SK-N-SH (cell line): ENCODE results near the gene CEP250. TPM values are rescaled to one million over a fixed set of nuclear protein-coding genes. Genes with fewer than 3 reads are reported as not detected.

Experiments used
- CTCF ChIA-PET: fragments of 300-600, 350-600 bp; formaldehyde crosslinking; extraction: SDS; loops from one replicate; lab custom pipeline; 2021; lab: Yijun Ruan, JAX
- POLR2A ChIA-PET: fragments of 350-600 bp; sonication (Branson Sonifier 250); formaldehyde crosslinking; extraction: SDS; loops from one replicate; lab custom pipeline; 2020; ENCODE audit warnings: antibody characterized with exemption, inconsistent platforms; lab: Yijun Ruan, JAX
- DNase-seq: peaks from one replicate; pipeline ENCODE4 v3.0.0; 2012
- H2AFZ ChIP-seq: fragments of 200-600 bp; sonication (generic); 2 replicates; pipeline ENCODE4 v1.8.1; 2016; ENCODE audit warnings: antibody characterized with exemption, mild to moderate bottlenecking, low read depth
- H3F3A ChIP-seq: fragments of 200-600 bp; sonication (generic); replicated peaks from 2 replicates; pipeline ENCODE3; 2016; ENCODE audit warnings: antibody characterized with exemption, mild to moderate bottlenecking; ENCODE audit not compliant: insufficient read depth
- H3K27ac ChIP-seq, 2 experiments: fragments of 200-500 bp in 1 of 2; fragments of 200-600 bp in 1 of 2; sonication (Bioruptor generic) in 1 of 2; sonication (generic), shearing (Covaris generic) in 1 of 2; 2 replicates each; pipeline versions ENCODE4 v1.5.1 to v1.6.1; 2014 to 2016; ENCODE audit warnings: low read depth in 2 of 2, inconsistent platforms in 1 of 2, low read length in 1 of 2, mild to moderate bottlenecking in 1 of 2, mixed read lengths in 1 of 2
- H3K27me3 ChIP-seq: fragments of 200-600 bp; sonication (generic), shearing (Covaris generic); 2 replicates; pipeline ENCODE4 v1.6.1; 2016; ENCODE audit warnings: mixed run types; ENCODE audit not compliant: insufficient read depth
- H3K36me3 ChIP-seq, 2 experiments: fragments of 200-500 bp in 1 of 2; fragments of 200-600 bp in 1 of 2; sonication (Bioruptor generic) in 1 of 2; sonication (generic) in 1 of 2; replicated peaks in 1 of 2; 2 replicates each; pipeline versions ENCODE3 to v1.5.1; 2014 to 2016; ENCODE audit warnings: low read length in 1 of 2, mild to moderate bottlenecking in 1 of 2; ENCODE audit not compliant: insufficient read depth in 2 of 2, control insufficient read depth in 1 of 2
- H3K4me1 ChIP-seq, 2 experiments: fragments of 200-500 bp in 1 of 2; fragments of 200-600 bp in 1 of 2; sonication (Bioruptor generic) in 1 of 2; sonication (generic), shearing (Covaris generic) in 1 of 2; 2 replicates each; pipeline versions ENCODE4 v1.5.1 to v1.6.1; 2014 to 2016; ENCODE audit warnings: low read depth in 1 of 2, low read length in 1 of 2, mixed run types in 1 of 2; ENCODE audit not compliant: insufficient read depth in 2 of 2, control insufficient read depth in 1 of 2
- H3K4me2 ChIP-seq: fragments of 200-600 bp; sonication (generic), shearing (Covaris generic); 2 replicates; pipeline ENCODE4 v1.6.1; 2017; ENCODE audit warnings: mixed run types
- H3K4me3 ChIP-seq, 2 experiments: fragments of 200-500 bp in 1 of 2; fragments of 200-600 bp in 1 of 2; sonication (Bioruptor generic) in 1 of 2; sonication (generic), shearing (Covaris generic) in 1 of 2; 2 replicates each; pipeline versions ENCODE4 v1.5.1 to v1.8.1; 2014 to 2016; ENCODE audit warnings: low read depth in 2 of 2, inconsistent platforms in 1 of 2, low read length in 1 of 2, mild to moderate bottlenecking in 1 of 2, mixed read lengths in 1 of 2, moderate library complexity in 1 of 2
- H3K79me2 ChIP-seq: fragments of 200-600 bp; sonication (generic); 2 replicates; pipeline ENCODE4 v1.8.1; 2017; ENCODE audit warnings: mild to moderate bottlenecking; ENCODE audit not compliant: insufficient read depth
- H3K9ac ChIP-seq: fragments of 200-600 bp; sonication (generic); 2 replicates; pipeline ENCODE4 v1.6.1; 2017; ENCODE audit warnings: mixed run types
- H3K9me2 ChIP-seq: fragments of 200-600 bp; sonication (generic); 2 replicates; pipeline ENCODE4 v1.6.1; 2017; ENCODE audit warnings: mixed run types
- H3K9me3 ChIP-seq: fragments of 200-600 bp; sonication (generic); 2 replicates; pipeline ENCODE4 v1.6.1; 2017; ENCODE audit warnings: mixed run types, mild to moderate bottlenecking, moderate library complexity
- H4K20me1 ChIP-seq: fragments of 200-600 bp; sonication (generic); 2 replicates; pipeline ENCODE4 v1.6.1; 2017; ENCODE audit warnings: mild to moderate bottlenecking, mixed run types; ENCODE audit not compliant: insufficient read depth
- CHD2 ChIP-seq: fragments of 150-350 bp; IDR thresholded peaks from 2 replicates; pipeline ENCODE4 v1.6.1; 2018; ENCODE audit warnings: low read length; ENCODE audit not compliant: partially characterized antibody
- EP300 ChIP-seq, 2 experiments: IDR thresholded peaks; 2 replicates each; pipeline versions ENCODE4 v1.4.0 to v1.6.1; 2012; ENCODE audit warnings: borderline replicate concordance in 1 of 2, low read depth in 1 of 2, low read length in 1 of 2
- FOSL2 ChIP-seq: IDR thresholded peaks from 2 replicates; pipeline ENCODE4 v1.4.0; 2012; ENCODE audit warnings: low read depth, mild to moderate bottlenecking, moderate library complexity, borderline replicate concordance
- FOXM1 ChIP-seq: IDR thresholded peaks from 2 replicates; pipeline ENCODE4 v1.4.0; 2012; ENCODE audit warnings: low read depth, mild to moderate bottlenecking
- GABPA ChIP-seq: IDR thresholded peaks from 2 replicates; pipeline ENCODE4 v1.4.0; 2012; ENCODE audit warnings: low read depth, mild to moderate bottlenecking
- GATA2 ChIP-seq: sonication (generic); formaldehyde crosslinking; IDR thresholded peaks from 2 replicates; pipeline ENCODE4 v1.5.0; 2020; ENCODE audit warnings: mild to moderate bottlenecking, missing genetic modification reagents
- JUND ChIP-seq: IDR thresholded peaks from 2 replicates; pipeline ENCODE4 v1.4.0; 2012
- NFIC ChIP-seq: IDR thresholded peaks from 2 replicates; pipeline ENCODE4 v1.4.0; 2012; ENCODE audit warnings: borderline replicate concordance
- NRF1 ChIP-seq: IDR thresholded peaks from 2 replicates; pipeline ENCODE4 v1.6.1; 2012; ENCODE audit warnings: low read depth, mild to moderate bottlenecking, low read length
- RFX5 ChIP-seq: IDR thresholded peaks from 2 replicates; pipeline ENCODE4 v1.6.1; 2012; ENCODE audit warnings: mild to moderate bottlenecking, improper control_type of control experiment, low read length
- TAF1 ChIP-seq: IDR thresholded peaks from 2 replicates; pipeline ENCODE4 v1.6.1; 2012; ENCODE audit warnings: low read depth, mild to moderate bottlenecking, low read length, moderate library complexity, borderline replicate concordance
- TCF12 ChIP-seq: IDR thresholded peaks from 2 replicates; pipeline ENCODE4 v1.4.0; 2012
- WGBS: methylation state at CpG from one replicate; pipeline ENCODE4 v1.1.6; 2017; ENCODE audit warnings: low lambda C conversion rate; 5-methylcytosine and 5-hydroxymethylcytosine counted together
- polyA plus RNA-seq, 3 experiments: library from polyadenylated mRNA; depleted of rRNA; stranded (reverse); fragments of >200 nt; gene quantifications; 2 replicates each; pipeline ENCODE4 v1.2.3, GENCODE V29; 2012
- TF ChIP-seq, protein P1 (sequence below): IDR thresholded peaks from 2 replicates; pipeline ENCODE4 v1.6.1; 2012; ENCODE audit warnings: mild to moderate bottlenecking, low read depth, low read length, moderate library complexity
- TF ChIP-seq, protein P2 (sequence below): IDR thresholded peaks from 2 replicates; pipeline ENCODE4; 2012
- TF ChIP-seq, protein P3 (sequence below): fragments of 200-600 bp; sonication (generic); IDR thresholded peaks from 2 replicates; pipeline ENCODE4 v1.6.1; 2017; ENCODE audit warnings: antibody characterized with exemption, mild to moderate bottlenecking, moderate library complexity
- TF ChIP-seq, protein P4 (sequence below): fragments of 150-350 bp; IDR thresholded peaks from 2 replicates; pipeline ENCODE4 v1.6.1; 2017; ENCODE audit warnings: antibody characterized with exemption, low read length, low read depth, borderline replicate concordance
- TF ChIP-seq, protein P5 (sequence below): fragments of 150-350 bp; IDR thresholded peaks from 2 replicates; pipeline ENCODE4 v1.6.1; 2016; ENCODE audit warnings: mild to moderate bottlenecking, low read depth, low read length

Gene CEP250
- polyA plus RNA-seq, 1 of the 3 experiments (the other 2 are of a cell fraction) = 13.3 TPM

DNA sequence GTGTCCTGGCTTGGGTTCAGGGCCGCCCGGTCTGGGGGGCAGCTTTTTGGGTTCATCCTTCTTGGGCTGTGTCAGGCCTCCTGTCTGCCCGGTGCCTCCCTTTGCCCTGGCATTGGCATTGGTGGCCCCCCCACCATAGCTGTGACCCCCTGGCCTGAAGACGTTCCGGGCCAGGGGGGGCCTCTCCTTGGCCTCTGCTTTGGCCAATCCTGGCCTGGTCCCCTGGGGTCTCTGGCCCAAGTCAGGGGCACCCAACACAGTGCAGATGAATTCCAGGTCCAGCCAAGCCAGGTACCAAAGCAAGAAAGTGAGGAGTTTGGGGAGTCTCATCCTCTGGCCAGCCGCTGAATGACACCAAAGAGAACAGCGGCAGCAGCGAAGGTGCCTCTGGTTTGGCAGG, 17.8 kb upstream of the CEP250 start:
- H2AFZ ChIP-seq = no peak overlapping the region
- POLR2A ChIA-PET = no interaction called here
- CTCF ChIA-PET = interaction anchor here (1.1 to 17.1 kb wide), 3 partner anchors 10 to 134 kb away, joined by 3 to 323 read pairs (median 24); no protein-coding TSS in a partner anchor

DNA sequence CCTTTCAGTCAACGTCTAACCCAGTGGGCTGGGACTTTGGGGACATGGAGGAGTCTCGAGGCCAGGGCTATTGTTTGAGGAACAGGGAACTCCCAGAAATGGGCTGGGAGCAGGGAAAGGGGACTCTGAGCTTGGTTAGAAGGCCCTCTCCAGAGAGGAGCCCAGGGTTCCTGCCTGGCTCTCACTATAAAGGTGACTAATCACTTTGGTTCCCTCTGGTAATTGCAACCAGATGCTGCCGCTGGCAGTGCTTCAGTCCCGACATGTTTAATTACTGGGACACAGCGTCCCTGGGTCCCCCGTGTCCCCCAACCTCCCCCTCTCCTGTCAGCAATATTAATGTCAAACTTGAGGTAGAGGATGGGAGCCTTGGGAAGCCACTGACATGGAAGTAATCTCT, 12.4 kb upstream of the CEP250 start:
- Histone ChIP-seq H3K27me3 (no peaks in the 10 kb centered on the region), H3F3A (peaks cover 21% of the 10 kb centered on the region), H3K36me3 (no peaks in the 10 kb centered on the region), H3K9me2 (no peaks in the 10 kb centered on the region), H3K4me3 (no peak overlapping the region), H3K4me1 (peaks cover 4 to 14% of the 10 kb centered on the region in 2 experiments; a peak in 3 of 4 replicates), H3K4me2 (peak overlapping the region; percentile 63), H4K20me1 (no peaks in the 10 kb centered on the region), H3K27ac (peak overlapping the region; percentile 67 to 88), H3K9me3 (no peaks in the 10 kb centered on the region), H2AFZ (peak overlapping the region; percentile 94), H3K9ac (peak overlapping the region; percentile 57; the same call in 1 of the 2 replicates), H3K79me2 (no peaks in the 10 kb centered on the region)
- POLR2A ChIA-PET = interaction anchor here (1.3 kb wide), 1 partner anchor 12 kb away, joined by 4 read pairs; the partner anchor contains the start of gene CEP250
- peak; percentile 57 for DNase-seq
- WGBS = 15% methylated on average over 4 of the region's 6 CpGs
- CTCF ChIA-PET = interaction anchor here (0.7 to 17.1 kb wide), 3 partner anchors 84 to 140 kb away, joined by 3 to 323 read pairs (median 4); no protein-coding TSS in a partner anchor
- TF ChIP-seq, protein P1, sequence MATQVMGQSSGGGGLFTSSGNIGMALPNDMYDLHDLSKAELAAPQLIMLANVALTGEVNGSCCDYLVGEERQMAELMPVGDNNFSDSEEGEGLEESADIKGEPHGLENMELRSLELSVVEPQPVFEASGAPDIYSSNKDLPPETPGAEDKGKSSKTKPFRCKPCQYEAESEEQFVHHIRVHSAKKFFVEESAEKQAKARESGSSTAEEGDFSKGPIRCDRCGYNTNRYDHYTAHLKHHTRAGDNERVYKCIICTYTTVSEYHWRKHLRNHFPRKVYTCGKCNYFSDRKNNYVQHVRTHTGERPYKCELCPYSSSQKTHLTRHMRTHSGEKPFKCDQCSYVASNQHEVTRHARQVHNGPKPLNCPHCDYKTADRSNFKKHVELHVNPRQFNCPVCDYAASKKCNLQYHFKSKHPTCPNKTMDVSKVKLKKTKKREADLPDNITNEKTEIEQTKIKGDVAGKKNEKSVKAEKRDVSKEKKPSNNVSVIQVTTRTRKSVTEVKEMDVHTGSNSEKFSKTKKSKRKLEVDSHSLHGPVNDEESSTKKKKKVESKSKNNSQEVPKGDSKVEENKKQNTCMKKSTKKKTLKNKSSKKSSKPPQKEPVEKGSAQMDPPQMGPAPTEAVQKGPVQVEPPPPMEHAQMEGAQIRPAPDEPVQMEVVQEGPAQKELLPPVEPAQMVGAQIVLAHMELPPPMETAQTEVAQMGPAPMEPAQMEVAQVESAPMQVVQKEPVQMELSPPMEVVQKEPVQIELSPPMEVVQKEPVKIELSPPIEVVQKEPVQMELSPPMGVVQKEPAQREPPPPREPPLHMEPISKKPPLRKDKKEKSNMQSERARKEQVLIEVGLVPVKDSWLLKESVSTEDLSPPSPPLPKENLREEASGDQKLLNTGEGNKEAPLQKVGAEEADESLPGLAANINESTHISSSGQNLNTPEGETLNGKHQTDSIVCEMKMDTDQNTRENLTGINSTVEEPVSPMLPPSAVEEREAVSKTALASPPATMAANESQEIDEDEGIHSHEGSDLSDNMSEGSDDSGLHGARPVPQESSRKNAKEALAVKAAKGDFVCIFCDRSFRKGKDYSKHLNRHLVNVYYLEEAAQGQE = no peak
- peak; percentile 99 for TF ChIP-seq TCF12
- TF ChIP-seq FOXM1 = no peak
- peak; percentile 56 for TF ChIP-seq CHD2
- peak; percentile 94 for TF ChIP-seq NFIC
- no peak for TF ChIP-seq TAF1
- TF ChIP-seq EP300 (IDR thresholded peaks at IDR 0.05; ENCODE audit: borderline replicate concordance in 1 of 2, low read depth in 1 of 2, low read length in 1 of 2) = peak in 1 of 2 experiments; percentile 80; a peak in 1 of 4 replicates
- TF ChIP-seq, protein P2, sequence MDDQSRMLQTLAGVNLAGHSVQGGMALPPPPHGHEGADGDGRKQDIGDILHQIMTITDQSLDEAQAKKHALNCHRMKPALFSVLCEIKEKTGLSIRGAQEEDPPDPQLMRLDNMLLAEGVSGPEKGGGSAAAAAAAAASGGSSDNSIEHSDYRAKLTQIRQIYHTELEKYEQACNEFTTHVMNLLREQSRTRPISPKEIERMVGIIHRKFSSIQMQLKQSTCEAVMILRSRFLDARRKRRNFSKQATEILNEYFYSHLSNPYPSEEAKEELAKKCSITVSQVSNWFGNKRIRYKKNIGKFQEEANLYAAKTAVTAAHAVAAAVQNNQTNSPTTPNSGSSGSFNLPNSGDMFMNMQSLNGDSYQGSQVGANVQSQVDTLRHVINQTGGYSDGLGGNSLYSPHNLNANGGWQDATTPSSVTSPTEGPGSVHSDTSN = peak; percentile 93
- TF ChIP-seq FOSL2 = peak; percentile 78; the same call in 1 of the 2 replicates
- TF ChIP-seq GABPA = no peak

More for the DNA sequence above, 17.8 kb upstream of the CEP250 start:
- TF ChIP-seq NRF1 (no peak), TCF12 (no peak), FOXM1 (no peak), JUND (no peak), GATA2 (no peak), RFX5 (no peak), GABPA (no peak), EP300 (IDR thresholded peaks at IDR 0.05; ENCODE audit: borderline replicate concordance in 1 of 2, low read depth in 1 of 2, low read length in 1 of 2) (no peak), NFIC (no peak)
- TF ChIP-seq, protein P3, sequence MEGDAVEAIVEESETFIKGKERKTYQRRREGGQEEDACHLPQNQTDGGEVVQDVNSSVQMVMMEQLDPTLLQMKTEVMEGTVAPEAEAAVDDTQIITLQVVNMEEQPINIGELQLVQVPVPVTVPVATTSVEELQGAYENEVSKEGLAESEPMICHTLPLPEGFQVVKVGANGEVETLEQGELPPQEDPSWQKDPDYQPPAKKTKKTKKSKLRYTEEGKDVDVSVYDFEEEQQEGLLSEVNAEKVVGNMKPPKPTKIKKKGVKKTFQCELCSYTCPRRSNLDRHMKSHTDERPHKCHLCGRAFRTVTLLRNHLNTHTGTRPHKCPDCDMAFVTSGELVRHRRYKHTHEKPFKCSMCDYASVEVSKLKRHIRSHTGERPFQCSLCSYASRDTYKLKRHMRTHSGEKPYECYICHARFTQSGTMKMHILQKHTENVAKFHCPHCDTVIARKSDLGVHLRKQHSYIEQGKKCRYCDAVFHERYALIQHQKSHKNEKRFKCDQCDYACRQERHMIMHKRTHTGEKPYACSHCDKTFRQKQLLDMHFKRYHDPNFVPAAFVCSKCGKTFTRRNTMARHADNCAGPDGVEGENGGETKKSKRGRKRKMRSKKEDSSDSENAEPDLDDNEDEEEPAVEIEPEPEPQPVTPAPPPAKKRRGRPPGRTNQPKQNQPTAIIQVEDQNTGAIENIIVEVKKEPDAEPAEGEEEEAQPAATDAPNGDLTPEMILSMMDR = no peak
- TF ChIP-seq, protein P4, sequence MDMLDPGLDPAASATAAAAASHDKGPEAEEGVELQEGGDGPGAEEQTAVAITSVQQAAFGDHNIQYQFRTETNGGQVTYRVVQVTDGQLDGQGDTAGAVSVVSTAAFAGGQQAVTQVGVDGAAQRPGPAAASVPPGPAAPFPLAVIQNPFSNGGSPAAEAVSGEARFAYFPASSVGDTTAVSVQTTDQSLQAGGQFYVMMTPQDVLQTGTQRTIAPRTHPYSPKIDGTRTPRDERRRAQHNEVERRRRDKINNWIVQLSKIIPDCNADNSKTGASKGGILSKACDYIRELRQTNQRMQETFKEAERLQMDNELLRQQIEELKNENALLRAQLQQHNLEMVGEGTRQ = no peak
- TF ChIP-seq, protein P5, sequence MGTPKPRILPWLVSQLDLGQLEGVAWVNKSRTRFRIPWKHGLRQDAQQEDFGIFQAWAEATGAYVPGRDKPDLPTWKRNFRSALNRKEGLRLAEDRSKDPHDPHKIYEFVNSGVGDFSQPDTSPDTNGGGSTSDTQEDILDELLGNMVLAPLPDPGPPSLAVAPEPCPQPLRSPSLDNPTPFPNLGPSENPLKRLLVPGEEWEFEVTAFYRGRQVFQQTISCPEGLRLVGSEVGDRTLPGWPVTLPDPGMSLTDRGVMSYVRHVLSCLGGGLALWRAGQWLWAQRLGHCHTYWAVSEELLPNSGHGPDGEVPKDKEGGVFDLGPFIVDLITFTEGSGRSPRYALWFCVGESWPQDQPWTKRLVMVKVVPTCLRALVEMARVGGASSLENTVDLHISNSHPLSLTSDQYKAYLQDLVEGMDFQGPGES = no peak
- Histone ChIP-seq H3K9ac (no peak overlapping the region), H3K9me3 (no peaks in the 10 kb centered on the region), H3K27me3 (no peaks in the 10 kb centered on the region), H3K4me2 (no peak overlapping the region), H3F3A (peaks cover 8% of the 10 kb centered on the region), H3K27ac (no peak overlapping the region), H3K79me2 (no peaks in the 10 kb centered on the region), H3K4me1 (peaks cover 0 to 7% of the 10 kb centered on the region in 2 experiments; a peak in 3 of 4 replicates), H4K20me1 (no peaks in the 10 kb centered on the region), H3K36me3 (no peaks in the 10 kb centered on the region), H3K9me2 (no peaks in the 10 kb centered on the region), H3K4me3 (no peak overlapping the region)
- WGBS = 68% methylated on average over 3 of the region's 8 CpGs
- no peak for DNase-seq
